Glomerular visceral epithelial cell (primary cell): ENCODE data around the gene FAM168A.
A peak's percentile ranks its signal among the peaks of the same experiment; 100 is the strongest.

ENCODE experiments used
- DNase-seq: peaks from one replicate; pipeline ENCODE4 v3.0.0-alpha.2; 2016; ENCODE audit errors: extremely low spot score

The FAM168A gene

GRCh38 chr11:73389134-73389525 is 208.8 kb downstream of the FAM168A start:
- DNase-seq: no peak

DNA sequence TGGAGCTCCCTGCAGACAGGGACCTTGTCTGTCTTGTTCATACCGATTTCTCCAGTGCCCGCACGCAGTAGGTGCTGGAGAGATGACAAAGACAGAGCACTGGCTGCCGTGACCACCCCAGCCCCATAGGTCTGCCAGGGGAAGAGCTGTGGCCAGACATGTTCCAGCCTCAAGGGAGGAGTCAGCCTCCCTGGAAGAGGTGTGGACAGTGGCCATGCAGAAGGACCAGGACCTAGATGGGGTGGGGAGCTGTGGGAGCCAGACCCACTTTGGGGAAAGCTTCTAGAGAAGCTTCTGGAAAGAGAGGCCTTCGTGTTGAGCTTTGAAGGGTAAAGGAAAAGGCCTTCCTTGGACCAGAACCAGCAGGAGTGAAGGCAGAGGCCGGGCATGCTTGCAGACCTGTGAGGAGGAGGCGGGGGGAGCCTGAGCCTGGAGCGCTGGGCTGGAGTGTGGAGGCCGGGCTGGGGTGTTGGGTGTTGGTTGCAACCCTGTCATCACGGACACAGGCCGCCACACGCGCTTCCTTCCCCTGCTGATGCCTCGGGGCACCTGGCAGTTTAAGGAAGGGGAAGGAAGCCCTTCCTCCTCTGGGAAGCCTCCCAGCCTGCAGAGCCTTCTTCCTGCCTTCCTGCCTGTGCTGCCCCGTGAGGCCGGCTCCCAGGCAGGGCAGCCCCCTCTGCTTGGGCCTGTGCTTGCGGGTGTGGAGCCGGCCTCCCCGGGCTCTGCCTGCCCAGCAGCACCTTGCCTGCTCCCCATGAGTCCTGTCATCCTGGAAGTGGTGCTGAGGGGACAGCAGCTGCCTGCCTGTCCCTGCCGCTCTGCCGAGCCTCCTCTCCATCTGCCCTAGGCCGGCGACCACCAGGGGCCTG is 209.4 kb downstream of the FAM168A start:
- DNase-seq: no peak

DNA sequence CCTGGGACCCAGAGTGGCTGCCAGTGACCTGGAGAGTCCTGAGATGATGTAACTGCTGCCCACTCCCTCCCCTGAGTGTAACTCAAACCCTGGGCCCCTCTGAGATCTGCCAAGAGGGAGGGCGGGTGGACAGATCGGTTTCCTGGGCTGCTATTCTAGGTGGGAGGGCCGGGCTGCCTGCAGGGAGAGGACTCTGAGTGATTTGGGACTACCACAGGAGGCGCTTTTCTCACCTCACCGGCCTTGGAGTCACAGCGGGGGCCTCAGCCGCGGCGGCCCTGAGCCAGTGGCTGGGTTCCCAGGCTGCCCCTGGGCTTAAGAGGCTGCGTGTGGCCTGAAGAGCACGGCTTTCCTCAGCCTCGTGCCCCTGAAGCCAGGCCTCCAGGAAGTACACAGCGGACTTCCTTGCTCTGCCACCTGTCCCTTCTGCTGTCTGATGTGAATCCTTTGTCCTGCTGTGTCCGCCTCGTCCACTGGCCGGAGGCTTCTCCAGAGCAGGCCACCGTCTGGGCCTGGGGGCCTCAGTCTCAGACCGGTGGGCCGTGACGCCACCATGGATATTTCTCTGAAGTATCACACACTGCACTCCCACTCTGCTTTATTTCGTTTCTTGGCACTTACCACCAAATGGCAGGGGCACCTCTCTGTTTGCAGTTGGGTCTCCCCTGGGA is 210.2 kb downstream of the FAM168A start:
- DNase-seq: no peak

DNA sequence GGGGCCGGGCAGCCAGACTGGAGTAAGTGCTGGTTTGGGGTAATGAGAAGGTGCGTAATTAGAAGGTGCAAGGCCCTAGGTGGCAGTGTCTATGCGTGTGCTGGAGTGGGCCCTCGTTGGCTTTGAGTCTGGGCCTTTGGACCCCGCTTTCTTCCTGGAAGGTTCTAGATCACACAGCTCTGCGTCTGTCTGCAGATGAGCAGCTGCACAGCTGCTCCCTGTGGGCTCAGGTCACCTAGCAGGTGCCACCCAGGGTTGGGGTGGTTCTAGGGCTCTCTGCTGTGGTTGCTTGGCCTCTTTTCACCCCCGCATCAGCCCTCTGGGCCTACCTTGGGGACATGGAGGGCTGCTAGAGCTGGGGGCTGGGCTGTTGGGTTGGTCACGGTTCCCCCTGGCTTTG is 211.4 kb downstream of the FAM168A start:
- DNase-seq: no peak

- no peak for DNase-seq
Measured at GRCh38 chr11:73386016-73386415, 211.9 kb downstream of the FAM168A start.

- DNase-seq: no peak
Measured at GRCh38 chr11:73384872-73385689, 212.8 kb downstream of the FAM168A start.

- no peak for DNase-seq
Measured at GRCh38 chr11:73384531-73384871, 213.4 kb downstream of the FAM168A start.

DNA sequence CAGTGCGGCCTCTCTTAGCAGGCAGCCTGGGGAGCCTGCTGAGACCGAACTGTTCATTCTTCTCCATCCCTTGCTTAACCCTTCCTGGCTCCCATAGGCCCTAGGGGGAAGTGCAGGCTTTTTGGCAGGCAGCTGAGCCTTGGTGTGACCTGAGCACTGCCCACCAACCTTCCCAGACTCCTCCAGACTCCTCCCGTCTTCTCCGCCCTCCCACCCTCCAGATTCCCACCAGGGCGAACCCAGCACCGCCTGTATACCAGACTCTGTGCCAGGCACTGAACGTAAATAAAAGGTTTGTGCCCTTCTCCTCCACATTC is 213.8 kb downstream of the FAM168A start:
- no peak for DNase-seq

DNA sequence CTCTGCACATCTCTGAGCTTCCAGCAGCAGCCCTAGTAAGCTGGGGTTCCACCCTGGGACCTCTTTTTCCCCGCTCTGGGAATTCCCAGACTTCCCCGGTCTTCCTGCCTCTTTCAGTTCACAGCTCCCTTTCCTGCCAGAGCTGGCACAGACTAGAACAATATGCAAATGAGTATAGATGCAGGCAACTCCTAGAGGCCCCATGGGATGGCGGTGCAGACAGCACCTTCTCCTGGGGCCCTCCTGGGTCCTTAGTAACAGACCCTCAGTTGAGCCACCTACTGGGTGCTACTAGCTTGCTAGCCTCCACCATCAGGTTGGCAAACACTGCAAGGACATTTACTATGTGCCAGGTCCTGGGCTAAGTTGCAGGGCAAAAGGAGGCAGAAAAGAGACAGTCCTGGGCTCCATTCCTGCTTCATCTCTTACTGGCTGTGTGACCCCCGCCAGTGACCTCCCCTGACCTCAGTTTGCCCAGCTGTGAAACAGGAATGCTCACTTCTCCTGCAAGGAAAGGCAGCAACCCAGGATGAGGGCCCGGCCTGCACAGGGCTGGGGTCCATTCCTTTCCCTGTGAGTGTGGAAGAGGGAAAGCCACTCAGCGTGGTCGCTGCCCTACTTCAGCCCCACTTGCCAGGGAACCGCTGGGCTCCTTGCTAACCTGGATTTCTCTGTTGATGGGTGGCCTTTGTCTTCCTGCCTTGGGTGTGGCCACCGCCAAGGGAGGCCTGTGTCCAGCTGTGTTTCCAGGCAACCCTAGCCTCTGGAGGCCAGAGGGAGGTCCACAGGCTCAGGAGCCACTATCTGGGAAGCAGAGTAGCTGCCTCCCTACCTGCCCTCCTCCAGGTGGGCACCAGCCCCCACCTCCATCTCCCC is 214.4 kb downstream of the FAM168A start:
- peak; percentile 54 for DNase-seq

DNA sequence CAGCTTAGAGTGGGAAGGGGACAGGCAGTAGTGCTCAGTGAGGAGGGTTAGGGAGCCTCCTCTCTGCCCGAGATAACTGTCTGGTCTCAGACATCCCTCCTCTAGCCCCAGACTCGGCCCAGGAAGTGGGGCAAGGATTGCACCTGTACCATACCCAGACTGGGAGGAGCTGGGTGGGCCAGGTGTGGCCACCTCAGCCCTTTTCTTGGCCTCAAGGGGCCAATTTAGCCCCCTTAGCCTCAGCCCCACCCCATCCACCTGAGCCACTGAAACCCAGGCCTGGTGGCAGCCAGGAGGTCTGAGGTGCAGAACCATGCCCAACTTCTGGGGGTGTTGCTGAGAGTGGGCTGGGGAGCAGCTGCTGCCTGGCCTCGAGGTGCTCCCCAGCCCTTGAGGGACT is 215.2 kb downstream of the FAM168A start:
- no peak for DNase-seq

DNA sequence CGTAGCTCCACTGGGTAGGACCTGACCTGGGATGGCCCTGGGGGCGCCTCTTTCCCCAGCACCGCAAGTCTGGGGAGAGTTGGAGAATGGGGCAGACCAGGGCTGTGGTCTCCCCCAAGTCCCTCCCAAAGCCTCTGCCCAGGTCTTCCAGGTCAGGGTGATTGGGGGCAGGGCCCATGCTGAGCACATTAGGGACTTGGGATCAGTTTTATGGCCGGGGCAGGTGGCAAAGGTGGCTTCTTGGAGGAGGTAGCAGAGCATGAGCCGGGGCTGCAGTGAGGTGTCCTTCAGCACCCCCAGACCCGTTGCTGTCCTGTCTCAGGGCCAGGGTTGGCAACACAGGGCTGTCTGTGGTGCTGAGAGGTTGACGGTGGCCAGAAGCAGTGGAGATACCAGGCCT is 215.7 kb downstream of the FAM168A start:
- no peak for DNase-seq

DNA sequence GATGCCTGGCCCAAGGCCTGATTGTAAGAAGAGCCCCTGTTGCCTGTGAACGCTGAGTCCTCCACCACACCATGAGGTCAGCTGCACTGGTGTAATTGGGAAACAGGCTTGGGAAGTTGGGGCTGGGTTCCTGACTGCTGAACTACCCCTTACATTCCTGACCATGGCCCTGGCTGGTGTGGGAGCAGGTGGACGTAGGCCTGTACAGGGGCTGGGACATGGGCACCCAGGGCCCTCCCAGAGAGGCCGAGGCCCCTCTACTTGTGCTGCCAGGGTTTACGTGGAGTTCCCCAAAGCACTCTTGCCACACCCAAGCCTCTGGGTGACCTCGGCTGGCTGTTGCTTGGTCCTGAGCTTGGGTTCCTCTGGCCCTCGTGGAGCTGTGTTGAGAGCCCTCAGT is 216.3 kb downstream of the FAM168A start:
- DNase-seq: no peak

DNA sequence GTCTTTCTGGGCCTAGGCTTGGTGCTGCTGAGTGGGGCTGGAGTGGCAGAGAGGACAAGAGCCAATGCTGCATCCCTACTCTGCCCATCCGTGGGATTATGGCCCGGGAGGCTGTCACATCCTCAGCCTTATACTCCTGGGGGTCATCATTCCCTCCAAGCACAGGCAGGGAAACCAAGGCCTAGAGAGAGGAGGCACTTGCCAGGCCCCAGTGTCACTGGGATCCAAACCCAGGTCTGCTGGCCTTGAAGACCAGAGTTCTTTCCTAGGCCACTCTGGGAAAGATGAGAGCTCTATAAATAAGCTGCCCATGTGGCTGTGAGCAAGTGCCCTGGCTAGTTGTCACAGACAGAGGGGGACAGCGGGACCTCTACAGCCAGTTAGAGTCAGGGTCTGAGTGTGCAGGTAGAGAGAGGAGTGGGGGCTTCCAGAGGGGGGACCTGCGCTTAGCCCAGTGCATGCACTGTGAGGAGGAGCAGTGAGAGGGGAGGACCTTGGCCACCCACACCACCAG is 217.0 kb downstream of the FAM168A start:
- DNase-seq: no peak

GRCh38 chr11:73380331-73380730 is 217.6 kb downstream of the FAM168A start:
- no peak for DNase-seq

GRCh38 chr11:73379189-73379880 is 218.6 kb downstream of the FAM168A start:
- no peak for DNase-seq

- DNase-seq: peak; percentile 78
Measured at GRCh38 chr11:73376803-73377629, 220.9 kb downstream of the FAM168A start.

DNA sequence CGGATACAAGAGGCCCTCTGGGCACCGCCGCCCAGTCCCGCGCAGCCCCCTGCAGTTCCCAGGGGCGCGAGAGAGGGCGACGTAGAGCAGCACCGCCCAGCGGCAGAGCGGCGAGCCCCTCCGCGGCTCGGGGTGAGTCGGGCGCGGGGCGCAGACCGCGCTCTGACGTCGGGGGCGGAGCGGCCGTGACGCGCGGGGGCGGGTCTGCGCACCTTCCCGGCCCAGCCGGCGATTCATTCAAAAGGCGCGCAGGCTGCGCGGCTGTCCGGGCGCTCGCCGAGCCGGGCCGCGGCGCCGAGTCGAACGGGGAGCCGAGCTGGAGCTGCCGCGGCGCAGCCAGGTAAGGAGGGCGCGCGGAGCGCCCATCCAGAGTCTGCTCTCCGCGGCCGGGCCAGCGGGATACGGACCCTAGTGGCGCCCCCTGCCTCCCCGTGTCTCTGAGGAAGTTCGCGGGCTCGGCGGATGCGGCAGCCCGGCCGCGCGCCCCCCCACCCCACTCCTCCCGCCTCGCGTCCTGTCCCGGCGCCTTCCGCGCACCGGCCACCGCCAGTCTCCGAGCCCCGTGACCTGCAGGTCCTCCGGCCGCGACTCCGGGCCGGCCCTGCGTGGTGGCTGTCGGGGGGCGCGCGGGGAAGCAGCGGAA is 221.6 kb downstream of the FAM168A start, which contains the start of gene RELT:
Gene RELT (plus strand): TSS at position 240 of the 643 bp plus-strand sequence. CDS start 12,738 bp downstream, outside the sequence.
- peak; percentile 94 for DNase-seq

DNA sequence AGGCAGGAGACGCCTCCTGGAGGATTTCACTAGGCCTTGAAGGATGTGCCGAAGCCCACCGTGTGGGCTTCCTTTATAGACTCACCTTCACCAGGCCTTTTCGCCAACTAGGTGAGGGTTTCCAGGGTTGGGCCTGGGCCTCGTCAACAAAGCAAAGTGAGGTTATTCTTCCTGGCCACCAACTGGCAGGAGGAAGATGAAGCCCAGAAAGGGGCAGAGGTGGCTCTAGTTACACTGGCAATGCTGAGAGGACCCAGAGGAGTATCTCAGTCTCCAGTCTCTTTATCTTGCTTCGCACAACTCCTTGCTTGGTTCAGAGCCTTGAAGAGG is 222.1 kb downstream of the FAM168A start:
- no peak for DNase-seq

DNA sequence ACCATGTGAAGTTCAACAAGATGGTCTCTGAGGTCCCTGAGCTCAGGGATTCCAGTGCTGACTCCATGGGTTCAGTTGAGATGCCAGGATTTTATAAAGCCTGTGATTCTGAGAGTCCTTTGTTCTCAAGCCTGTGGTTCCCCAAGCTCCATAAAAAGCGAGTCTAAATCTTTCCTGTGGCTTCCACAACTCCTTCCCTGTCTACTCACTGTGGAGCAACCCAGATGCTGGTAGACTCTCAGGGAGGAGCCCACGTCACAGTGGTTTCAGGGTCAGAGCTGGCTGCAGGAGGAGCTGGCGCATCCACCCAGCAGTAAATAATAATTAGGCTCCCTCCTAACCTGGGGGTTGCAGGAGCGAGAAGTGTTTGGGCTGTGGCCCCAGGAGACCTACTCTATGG is 223.8 kb downstream of the FAM168A start:
- no peak for DNase-seq
